22Rv1 (cell line): ENCODE results near the gene KCNH1.

Experiments used
- CTCF ChIP-seq: fragments of 450-650 bp; IDR thresholded peaks from 2 replicates; pipeline ENCODE4 v1.5.1; 2017; ENCODE audit warnings: mild to moderate bottlenecking
- ZFX ChIP-seq: fragments of 450-650 bp; IDR thresholded peaks from 2 replicates; pipeline ENCODE4 v1.6.1; 2017; ENCODE audit warnings: antibody characterized with exemption, borderline replicate concordance

GRCh38 chr1:210850556-210850955 is 283.4 kb downstream of the KCNH1 start:
- TF ChIP-seq CTCF = no peak
- no peak for TF ChIP-seq ZFX
